Measurements from ENCODE around the gene EDAR.

Gene EDAR

GRCh38 chr2:108905906-108906305 lies 83.1 kb downstream of the EDAR start:
- DNase-seq: no peak

GRCh38 chr2:108905176-108905575 lies 83.8 kb downstream of the EDAR start:
- DNase-seq: no peak

- no peak for DNase-seq
Observed at GRCh38 chr2:108904680-108905079, 84.3 kb downstream of the EDAR start.

- no peak for DNase-seq
Observed at GRCh38 chr2:108898315-108899082, 90.5 kb downstream of the EDAR start.

GRCh38 chr2:108896741-108897140 lies 92.3 kb downstream of the EDAR start:
- DNase-seq: no peak

GRCh38 chr2:108895188-108895587 lies 93.8 kb downstream of the EDAR start:
- DNase-seq: no peak

- no peak for DNase-seq
Observed at GRCh38 chr2:108894766-108895165, 94.3 kb downstream of the EDAR start.

GRCh38 chr2:108893277-108893676 lies 95.7 kb downstream of the EDAR start:
- no peak for DNase-seq

- DNase-seq: no peak
Observed at GRCh38 chr2:108889907-108890306, 99.1 kb downstream of the EDAR start.

GRCh38 chr2:108884619-108885018 lies 104.4 kb downstream of the EDAR start:
- DNase-seq: no peak

GRCh38 chr2:108878276-108878675 lies 110.7 kb downstream of the EDAR start:
- no peak for DNase-seq

- DNase-seq: no peak
Observed at GRCh38 chr2:108877506-108877905, 111.5 kb downstream of the EDAR start.

- no peak for DNase-seq
Observed at GRCh38 chr2:108870069-108870644, 118.9 kb downstream of the EDAR start.

GRCh38 chr2:108869542-108869941 lies 119.5 kb downstream of the EDAR start:
- no peak for DNase-seq

- DNase-seq: no peak
Observed at GRCh38 chr2:108868911-108869310, 120.1 kb downstream of the EDAR start.

GRCh38 chr2:108866041-108866440 lies 123.0 kb downstream of the EDAR start:
- DNase-seq: no peak

GRCh38 chr2:108858894-108859293 lies 130.1 kb downstream of the EDAR start:
- no peak for DNase-seq

GRCh38 chr2:108855194-108855593 lies 133.8 kb downstream of the EDAR start:
- no peak for DNase-seq

GRCh38 chr2:108854484-108854883 lies 134.5 kb downstream of the EDAR start:
- DNase-seq: no peak

GRCh38 chr2:108853421-108853820 lies 135.6 kb downstream of the EDAR start:
- no peak for DNase-seq

GRCh38 chr2:108852375-108852774 lies 136.6 kb downstream of the EDAR start:
- no peak for DNase-seq

- DNase-seq: no peak
Observed at GRCh38 chr2:108847000-108847399, 142.0 kb downstream of the EDAR start.

- DNase-seq: no peak
Observed at GRCh38 chr2:108845923-108846322, 143.1 kb downstream of the EDAR start.
